ENCODE results near the gene PPAN.

The PPAN gene

GRCh38 chr19:10106100-10106936 is at the start of gene PPAN:
Gene PPAN (plus strand): TSS chr19:10106362. CDS start chr19:10106395, 33 bp downstream.
- peak; percentile 99 for DNase-seq (ENCODE audit: low spot score)

DNA sequence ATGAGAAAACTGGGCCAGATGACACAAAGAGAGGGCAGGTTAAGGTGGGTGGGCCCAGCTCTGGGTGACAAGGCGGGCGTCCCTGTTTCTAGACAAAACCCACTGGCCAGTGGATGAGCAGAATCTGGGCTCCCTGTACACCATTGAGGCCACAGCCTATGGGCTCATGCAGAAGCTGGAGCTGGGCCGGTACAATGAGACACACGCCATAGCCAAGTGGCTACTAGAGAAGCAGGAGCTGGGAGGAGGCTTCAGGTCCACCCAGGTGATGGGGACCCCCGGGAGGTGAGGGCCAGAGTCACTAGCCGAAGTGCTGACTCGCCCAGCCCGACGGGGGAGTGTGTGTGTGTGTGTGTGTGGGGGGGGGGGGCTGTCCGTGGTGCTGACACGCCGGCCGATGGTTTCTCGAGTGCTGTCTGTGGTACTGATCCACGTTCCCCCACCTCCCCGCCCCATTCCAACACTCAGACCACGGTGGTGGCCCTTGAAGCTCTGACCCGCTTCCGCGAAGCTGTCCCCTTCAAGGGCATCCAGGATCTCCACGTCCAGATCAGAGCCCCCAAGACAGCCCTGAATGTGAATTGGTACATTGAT is 44.3 kb upstream of the PPAN start:
- DNase-seq (ENCODE audit: low spot score) = no peak

- DNase-seq (ENCODE audit: low spot score) = no peak
These were observed 38.0 kb upstream of the PPAN start for GRCh38 chr19:10068205-10068604.

- DNase-seq (ENCODE audit: low spot score) = no peak
These were observed 37.1 kb upstream of the PPAN start for GRCh38 chr19:10069046-10069445.

DNA sequence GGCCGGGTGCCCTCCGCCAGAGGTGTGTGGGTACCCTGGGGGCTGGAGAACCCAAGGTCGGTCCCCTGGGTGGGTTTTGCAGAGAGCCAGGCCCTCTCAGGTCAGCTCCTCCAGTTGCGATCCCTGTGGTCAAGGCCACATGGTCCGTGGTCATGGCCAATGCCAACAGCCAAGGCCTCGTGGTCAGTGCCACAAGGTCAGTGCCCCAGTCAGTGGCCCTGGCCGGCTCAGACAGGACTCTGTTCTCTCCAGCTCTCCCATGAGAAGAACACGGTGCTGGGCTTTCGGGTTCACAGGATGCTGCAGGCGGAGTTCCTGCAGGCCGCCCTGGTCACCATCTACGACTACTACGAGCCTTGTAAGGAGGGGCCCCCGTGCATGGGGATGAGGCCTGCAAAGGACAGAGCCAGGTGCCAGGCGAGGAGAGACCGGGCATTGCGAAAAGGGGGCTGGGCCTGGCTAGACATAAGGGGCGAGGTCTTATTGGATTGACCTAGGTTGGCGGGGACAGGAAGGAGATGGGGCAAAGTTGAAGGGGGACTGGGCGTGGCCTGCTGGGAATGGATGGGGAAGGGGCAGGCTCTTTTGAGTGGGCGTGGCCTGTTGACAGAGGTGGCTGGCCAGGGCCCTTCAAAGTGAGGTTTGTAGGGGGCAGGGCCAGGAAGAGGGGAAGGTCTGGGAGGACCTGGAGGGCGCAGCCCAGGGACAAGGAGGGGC is 35.3 kb upstream of the PPAN start:
- no peak for DNase-seq (ENCODE audit: low spot score)

DNA sequence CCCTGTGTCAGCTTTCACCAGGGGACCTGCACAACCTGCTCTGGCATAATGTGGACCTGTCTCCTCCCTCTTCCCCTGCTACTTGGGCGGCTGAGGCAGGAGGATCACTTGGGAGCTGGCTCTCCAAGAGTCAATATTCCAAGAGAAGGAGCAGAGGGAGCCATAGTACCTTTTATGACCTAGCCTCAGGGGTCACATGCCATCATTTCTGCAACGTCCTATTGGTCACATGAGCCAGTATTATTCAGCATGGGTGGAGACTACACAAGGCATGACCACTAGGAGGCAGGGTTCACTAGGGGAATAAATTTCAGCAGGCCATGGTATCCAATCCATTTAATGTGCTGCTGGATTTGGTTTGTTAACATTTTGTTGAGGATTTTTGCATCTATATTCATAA is 32.0 kb upstream of the PPAN start:
- DNase-seq (ENCODE audit: low spot score) = peak; percentile 62

DNA sequence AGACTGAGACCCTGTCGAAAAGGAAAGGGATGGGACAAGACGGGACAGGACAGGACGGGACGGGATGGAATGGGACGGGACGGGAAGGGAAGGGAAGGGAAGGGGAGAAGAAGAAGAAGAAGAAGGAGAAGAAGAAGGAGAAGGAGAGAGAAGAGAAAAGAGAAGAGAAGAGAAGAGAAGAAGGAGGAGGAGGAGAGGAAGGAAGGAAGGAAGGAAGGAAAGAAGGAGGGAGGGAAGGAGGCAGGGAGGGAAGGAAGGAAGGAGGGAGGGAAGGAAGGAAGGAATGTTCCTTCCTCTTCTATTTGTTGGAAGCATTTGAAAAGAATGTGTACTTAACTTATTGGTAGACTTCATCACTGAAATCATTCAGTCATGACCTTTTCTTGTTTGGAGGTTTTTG is 29.6 kb upstream of the PPAN start:
- no peak for DNase-seq (ENCODE audit: low spot score)

DNA sequence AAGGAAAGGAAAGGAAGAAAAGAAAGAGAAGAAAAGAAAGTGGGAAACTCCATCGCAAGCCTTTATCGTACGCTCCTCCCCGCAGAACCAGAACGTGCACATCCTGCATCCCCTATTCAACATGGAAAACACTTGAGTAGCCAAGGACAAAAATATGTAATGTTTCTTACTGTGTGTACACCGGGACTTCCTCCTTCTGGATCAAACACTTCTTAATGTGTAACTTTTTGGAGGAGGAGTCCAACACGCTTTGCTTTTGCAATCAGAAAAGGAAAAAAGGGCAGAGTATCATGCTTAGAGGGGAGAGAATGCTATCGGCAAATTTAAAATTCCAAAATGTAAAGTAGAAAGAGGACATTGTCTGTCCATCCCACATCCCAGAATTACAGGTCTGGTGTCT is 27.8 kb upstream of the PPAN start:
- DNase-seq (ENCODE audit: low spot score) = no peak

GRCh38 chr19:10079031-10079453 is 27.1 kb upstream of the PPAN start:
- DNase-seq (ENCODE audit: low spot score) = no peak

GRCh38 chr19:10083911-10084310 is 22.3 kb upstream of the PPAN start:
- no peak for DNase-seq (ENCODE audit: low spot score)

DNA sequence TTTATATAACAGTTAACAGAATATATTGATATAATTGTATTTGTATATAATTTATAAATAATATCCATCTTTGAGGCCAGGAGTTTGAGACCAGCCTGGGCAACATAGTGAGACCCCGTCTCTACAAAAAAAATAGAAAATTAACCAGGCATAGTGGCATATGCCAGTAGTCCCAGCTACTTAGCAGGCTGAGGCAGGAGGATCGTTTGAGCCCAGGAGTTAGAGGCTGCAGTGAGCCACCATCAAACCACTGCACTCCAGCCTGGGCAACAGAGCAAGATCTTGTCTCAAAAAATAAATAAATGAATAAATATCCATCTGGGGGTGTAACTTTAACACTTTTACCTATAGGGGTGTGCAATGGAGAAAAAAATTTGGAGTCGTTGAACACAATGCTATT is 21.4 kb upstream of the PPAN start:
- no peak for DNase-seq (ENCODE audit: low spot score)

GRCh38 chr19:10085641-10086590 is 20.2 kb upstream of the PPAN start, which contains the start of gene SHFL:
Gene SHFL (plus strand): TSS chr19:10086317. CDS start chr19:10086428, 111 bp downstream.
- peak; percentile 75 for DNase-seq (ENCODE audit: low spot score)

GRCh38 chr19:10086591-10087192 is 19.5 kb upstream of the PPAN start:
- DNase-seq (ENCODE audit: low spot score) = no peak

- no peak for DNase-seq (ENCODE audit: low spot score)
These were observed 18.7 kb upstream of the PPAN start for GRCh38 chr19:10087296-10088061.

- no peak for DNase-seq (ENCODE audit: low spot score)
These were observed 17.1 kb upstream of the PPAN start for GRCh38 chr19:10088949-10089554.

GRCh38 chr19:10089801-10090375 is 16.3 kb upstream of the PPAN start:
- DNase-seq (ENCODE audit: low spot score) = no peak

GRCh38 chr19:10091370-10091687 is 14.8 kb upstream of the PPAN start:
- no peak for DNase-seq (ENCODE audit: low spot score)

GRCh38 chr19:10091895-10092641 is 14.1 kb upstream of the PPAN start:
- no peak for DNase-seq (ENCODE audit: low spot score)

- no peak for DNase-seq (ENCODE audit: low spot score)
These were observed 13.4 kb upstream of the PPAN start for GRCh38 chr19:10092648-10093294.
